Neural progenitor cell (in vitro differentiated cells): ENCODE results near the gene HOXC4.
"Not testable (repeated sequence)": the region's sequence is repeated elsewhere in the genome, so short reads cannot be mapped to it uniquely, and the experiment has no call there.

ENCODE experiments used
- CTCF ChIP-seq: fragments of 200-600 bp; sonication (generic); IDR thresholded peaks from 2 replicates; pipeline ENCODE4 v1.5.1; 2017; ENCODE audit warnings: antibody characterized with exemption, mild to moderate bottlenecking
- EZH2 ChIP-seq: fragments of 200-600 bp; sonication (generic); IDR thresholded peaks from 2 replicates; pipeline ENCODE4 v1.6.1; 2017; ENCODE audit warnings: antibody characterized with exemption, mild to moderate bottlenecking, moderate library complexity
- EZH2phosphoT487 ChIP-seq: fragments of 200-600 bp; sonication (generic); IDR thresholded peaks from 2 replicates; pipeline ENCODE4 v1.6.1; 2017; ENCODE audit warnings: antibody characterized with exemption

- TF ChIP-seq CTCF, EZH2, EZH2phosphoT487: not testable (repeated sequence)
These were observed 48.6 kb downstream of the HOXC4 start for GRCh38 chr12:54102223-54102622.
